NCI-H524 treated with DMSO at 0.1 percent for 48 hours (cell line): ENCODE data around the gene PCSK2.

ENCODE experiments used
- DNase-seq: peaks from one replicate; lab custom pipeline; 2025; lab: John Stamatoyannopoulos, UW

The PCSK2 gene

GRCh38 chr20:17399303-17399985 is 172.6 kb downstream of the PCSK2 start:
- no peak for DNase-seq

- no peak for DNase-seq
Measured at GRCh38 chr20:17403461-17403860, 176.6 kb downstream of the PCSK2 start.

GRCh38 chr20:17406051-17406590 is 179.3 kb downstream of the PCSK2 start:
- DNase-seq, result no peak

GRCh38 chr20:17407550-17407949 is 180.7 kb downstream of the PCSK2 start:
- no peak for DNase-seq

GRCh38 chr20:17417225-17417624 is 190.4 kb downstream of the PCSK2 start:
- DNase-seq, result no peak

GRCh38 chr20:17418737-17419136 is 191.9 kb downstream of the PCSK2 start:
- DNase-seq, result no peak

GRCh38 chr20:17419479-17420041 is 192.7 kb downstream of the PCSK2 start:
- DNase-seq, result peak; percentile 75

GRCh38 chr20:17421493-17421892 is 194.7 kb downstream of the PCSK2 start:
- no peak for DNase-seq

GRCh38 chr20:17423782-17424181 is 196.9 kb downstream of the PCSK2 start:
- DNase-seq, result no peak

- DNase-seq, result no peak
Measured at GRCh38 chr20:17427638-17428037, 200.8 kb downstream of the PCSK2 start.

GRCh38 chr20:17430125-17430950 is 203.5 kb downstream of the PCSK2 start:
- DNase-seq, result no peak

- DNase-seq, result no peak
Measured at GRCh38 chr20:17431621-17432364, 205.0 kb downstream of the PCSK2 start.

- DNase-seq, result no peak
Measured at GRCh38 chr20:17436664-17437063, 209.8 kb downstream of the PCSK2 start.

GRCh38 chr20:17437251-17437650 is 210.4 kb downstream of the PCSK2 start:
- no peak for DNase-seq

- no peak for DNase-seq
Measured at GRCh38 chr20:17438436-17439039, 211.7 kb downstream of the PCSK2 start.

- no peak for DNase-seq
Measured at GRCh38 chr20:17439616-17440296, 212.9 kb downstream of the PCSK2 start.

GRCh38 chr20:17441745-17442144 is 214.9 kb downstream of the PCSK2 start:
- no peak for DNase-seq

GRCh38 chr20:17442588-17442987 is 215.7 kb downstream of the PCSK2 start:
- no peak for DNase-seq

- no peak for DNase-seq
Measured at GRCh38 chr20:17443131-17443858, 216.5 kb downstream of the PCSK2 start.

- no peak for DNase-seq
Measured at GRCh38 chr20:17444091-17444490, 217.3 kb downstream of the PCSK2 start.
